Myocyte (in vitro differentiated cells): ENCODE data around the gene MAP2K3. TPM values are rescaled to one million over a fixed set of nuclear protein-coding genes. Genes with fewer than 3 reads are reported as not detected.
A peak's percentile ranks its signal among the peaks of the same experiment; 100 is the strongest.

Experiments
- DNase-seq: peaks from one replicate; pipeline ENCODE4 v3.0.0-alpha.2; 2012; ENCODE audit warnings: low read depth
- total RNA-seq: library from RNA; depleted of rRNA; stranded (reverse); fragments of >200 nt; gene quantifications from 2 replicates; pipeline ENCODE4 v1.2.3, GENCODE V29; 2014

The MAP2K3 gene
- total RNA-seq, 1 donor from 2014 or later: 25.8 TPM

DNA sequence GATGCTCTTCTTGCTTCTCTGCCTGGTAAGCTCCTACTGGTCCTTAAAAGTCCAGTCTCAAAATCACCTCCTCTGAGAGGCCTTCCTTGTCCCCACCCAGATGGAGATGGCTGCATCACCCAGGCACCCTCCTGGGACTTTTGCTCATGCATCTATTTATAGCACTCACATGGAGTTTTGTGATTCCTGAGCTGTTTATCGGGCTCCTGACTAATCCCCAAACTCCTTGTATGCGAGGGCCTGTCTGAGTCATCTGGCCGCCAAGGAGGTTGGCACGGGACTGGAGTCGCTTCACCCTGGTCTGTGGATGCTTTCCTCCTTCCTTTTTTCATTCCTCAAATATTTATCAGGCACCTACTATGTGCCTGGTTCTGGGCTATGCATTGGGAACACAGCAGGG is 2.3 kb upstream of the MAP2K3 start:
- peak; percentile 97 for DNase-seq

DNA sequence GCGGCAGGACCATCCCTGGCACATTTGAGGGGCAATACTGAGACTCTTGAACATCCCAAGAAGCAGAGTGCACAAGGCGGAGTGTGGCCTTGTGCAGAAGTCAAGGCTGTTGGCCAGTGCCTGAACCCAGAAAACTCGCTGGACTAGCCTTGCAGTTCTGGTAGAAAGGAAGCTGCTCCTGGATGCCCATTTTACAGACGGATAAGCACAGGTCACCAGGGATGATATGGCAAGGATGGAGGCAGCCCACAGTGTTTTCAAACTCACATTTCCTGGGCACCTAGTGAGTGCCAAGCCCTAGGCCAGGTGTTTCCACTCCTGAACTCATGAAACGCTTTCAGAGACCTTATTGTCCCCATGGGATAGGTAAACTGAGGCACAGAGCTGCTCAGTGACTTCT is 1.7 kb upstream of the MAP2K3 start:
- no peak for DNase-seq

DNA sequence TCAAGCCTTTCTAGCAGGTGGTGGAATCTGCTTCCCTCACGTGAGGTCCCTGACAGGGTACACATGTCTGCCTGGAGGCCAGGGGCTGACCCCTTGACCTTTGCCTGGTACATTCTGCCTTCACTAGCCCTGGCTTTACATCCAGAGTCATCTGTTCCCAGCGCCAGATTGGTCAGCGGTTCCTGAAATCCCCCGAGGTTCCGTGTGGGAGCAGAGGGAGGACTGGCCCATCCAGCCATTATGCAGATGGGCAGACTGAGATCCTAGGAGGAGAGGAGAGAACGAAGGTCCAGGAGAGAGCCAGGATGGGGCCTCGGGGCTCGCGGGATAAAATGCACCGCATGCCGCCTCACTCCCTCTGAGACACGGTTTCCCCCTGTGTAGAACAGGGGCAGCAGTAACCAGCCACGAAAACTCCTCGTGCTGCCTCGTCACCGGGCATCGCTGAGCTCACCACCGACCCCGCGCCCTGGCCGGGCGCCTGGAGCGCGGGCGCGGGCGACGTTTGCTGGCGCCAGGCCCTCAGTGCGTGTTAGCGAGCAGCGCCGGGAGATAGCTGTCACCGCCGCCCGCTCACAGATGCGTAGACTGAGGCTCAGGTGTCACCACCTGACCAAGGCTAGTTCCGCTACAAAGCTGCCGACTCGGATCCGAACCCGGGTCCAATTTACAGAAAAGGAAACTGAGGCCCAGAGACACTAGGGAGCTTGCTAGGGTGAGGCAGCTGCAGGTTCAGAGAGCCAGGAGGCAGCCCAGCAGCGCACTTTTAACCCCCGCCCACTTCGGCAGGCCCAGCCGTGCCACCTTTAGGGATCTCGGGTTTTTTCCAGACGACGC is 811 bp upstream of the MAP2K3 start:
- DNase-seq: no peak

- DNase-seq: peak; percentile 42
These were observed 904 bp downstream of the MAP2K3 start for GRCh38 chr17:21285164-21286065.

DNA sequence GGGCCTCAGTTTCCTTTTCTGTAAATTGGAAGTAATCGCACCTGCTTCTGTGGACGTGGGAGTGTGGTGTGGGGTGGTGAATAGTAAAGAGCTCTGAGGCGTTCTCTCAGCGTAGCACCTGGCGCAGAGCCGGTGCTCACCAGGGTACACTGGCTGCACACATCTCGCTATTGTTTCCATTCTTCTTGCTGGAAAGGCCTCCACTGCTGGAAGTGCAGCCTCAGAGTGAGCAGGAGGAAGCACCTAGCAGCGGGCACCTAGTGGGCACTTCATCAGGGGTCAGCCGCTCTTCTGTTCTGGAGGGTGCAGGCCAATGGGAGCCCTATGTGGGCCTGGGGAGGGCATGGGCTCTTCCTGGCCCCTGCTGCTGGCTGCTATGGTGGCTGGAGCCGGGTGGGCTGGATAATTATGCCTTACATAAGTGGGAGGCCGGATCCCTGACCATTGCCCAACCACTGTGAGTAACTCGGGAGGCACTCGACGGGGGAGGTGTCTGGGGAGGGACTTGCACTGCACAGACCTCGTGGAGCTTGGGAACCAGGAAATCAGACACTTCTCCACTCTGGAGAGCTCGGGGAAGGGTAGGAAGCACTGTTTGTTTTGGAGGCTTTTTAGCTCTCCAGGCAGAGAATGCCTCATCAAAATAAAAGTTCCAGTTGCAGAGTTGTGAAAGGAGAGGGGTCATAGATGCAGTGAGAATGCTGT is 1.7 kb downstream of the MAP2K3 start:
- DNase-seq: peak; percentile 94

DNA sequence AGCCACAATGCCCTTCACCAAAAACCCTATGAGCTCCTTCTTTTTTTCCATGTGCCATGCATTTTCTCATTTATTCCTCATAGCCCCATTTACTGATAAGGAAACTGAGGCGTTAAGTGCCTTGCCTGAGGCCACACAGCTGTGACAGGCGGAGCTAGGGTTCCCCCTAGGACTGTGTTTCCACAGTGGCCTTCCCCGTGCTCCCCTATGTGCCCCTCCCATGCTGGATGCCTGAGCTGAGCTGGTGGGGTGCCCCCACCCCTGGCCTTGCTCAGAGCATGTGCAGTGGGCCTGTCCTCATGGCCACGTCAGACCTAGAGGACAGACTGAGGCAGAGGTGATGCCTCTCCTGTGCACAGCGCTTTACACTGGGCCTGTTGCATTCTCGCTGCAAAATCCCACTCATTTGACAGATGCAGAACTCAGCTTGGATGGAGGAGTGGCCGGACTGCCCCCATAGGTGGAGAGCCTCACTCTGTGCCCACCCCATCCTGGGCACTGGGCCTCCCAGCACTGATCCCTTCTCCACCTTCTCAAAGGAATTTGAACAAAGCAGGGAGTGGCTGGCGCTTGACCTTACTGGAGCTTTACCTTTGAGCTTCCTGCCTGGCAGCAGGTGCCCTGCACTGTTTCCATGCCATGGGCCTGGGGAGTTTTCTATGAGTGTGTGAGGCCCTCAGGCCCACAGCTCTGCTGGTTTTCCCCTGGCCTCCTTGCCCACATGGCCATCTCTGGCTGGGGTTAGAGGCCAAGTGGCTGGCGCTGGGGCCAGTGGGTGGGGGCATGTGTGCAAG is 2.6 kb downstream of the MAP2K3 start:
- DNase-seq: no peak

GRCh38 chr17:21287703-21288449 is 3.4 kb downstream of the MAP2K3 start:
- peak; percentile 99 for DNase-seq

- DNase-seq: peak; percentile 34
These were observed 4.1 kb downstream of the MAP2K3 start for GRCh38 chr17:21288571-21289017.

GRCh38 chr17:21289175-21289901 is 4.8 kb downstream of the MAP2K3 start:
- DNase-seq: no peak

DNA sequence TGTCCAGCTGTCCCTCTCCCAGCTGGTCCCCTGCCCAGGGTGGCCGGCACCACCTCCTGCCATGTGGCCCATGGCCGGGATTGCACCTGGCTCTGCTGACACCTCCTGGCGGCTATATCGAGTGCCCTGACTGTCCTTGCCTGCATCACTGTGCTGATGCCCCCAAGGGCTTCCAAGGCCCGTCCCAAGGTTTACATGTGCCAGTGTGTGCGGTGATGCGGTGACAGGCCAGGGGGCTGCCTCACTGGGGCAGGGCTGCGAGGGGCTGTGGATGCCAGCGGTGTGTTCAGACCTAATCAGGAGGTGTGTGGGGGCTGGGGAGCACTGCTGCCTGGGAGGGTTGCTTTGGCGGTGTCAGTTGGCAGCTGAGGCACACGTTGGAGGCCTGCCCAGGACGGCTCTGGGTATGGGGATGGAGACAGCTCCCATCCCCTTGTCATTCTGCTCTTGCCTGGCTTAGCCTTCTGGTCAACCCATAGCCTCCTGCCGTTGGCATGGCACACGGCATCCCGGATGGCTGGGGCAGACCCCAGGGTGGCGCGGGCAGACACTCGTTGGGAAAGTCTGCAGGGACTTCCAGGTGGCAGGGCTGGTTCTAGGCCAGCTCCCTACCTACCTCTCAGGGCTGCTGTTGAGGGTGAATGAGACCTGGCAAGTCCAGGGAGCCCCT is 5.5 kb downstream of the MAP2K3 start:
- peak; percentile 73 for DNase-seq

DNA sequence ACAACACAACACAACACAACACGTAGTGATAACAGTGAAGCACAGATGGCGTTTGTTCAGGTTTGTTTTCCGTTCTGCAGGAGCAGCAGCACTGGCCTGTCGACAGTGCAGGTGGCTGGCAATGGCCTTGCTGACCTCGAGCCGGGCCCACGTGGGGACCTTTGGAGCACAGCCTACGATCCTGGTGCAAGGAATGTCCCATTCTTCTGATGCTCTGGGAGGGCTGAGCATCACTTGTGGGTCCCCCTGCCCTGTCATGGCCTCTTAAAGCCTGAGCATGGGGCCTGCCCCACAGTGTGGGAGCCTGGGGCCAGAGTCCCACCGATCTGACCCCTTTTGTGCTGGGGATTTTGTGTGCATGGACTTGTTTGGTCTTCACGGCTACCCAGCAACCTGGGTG is 6.8 kb downstream of the MAP2K3 start:
- DNase-seq: no peak

DNA sequence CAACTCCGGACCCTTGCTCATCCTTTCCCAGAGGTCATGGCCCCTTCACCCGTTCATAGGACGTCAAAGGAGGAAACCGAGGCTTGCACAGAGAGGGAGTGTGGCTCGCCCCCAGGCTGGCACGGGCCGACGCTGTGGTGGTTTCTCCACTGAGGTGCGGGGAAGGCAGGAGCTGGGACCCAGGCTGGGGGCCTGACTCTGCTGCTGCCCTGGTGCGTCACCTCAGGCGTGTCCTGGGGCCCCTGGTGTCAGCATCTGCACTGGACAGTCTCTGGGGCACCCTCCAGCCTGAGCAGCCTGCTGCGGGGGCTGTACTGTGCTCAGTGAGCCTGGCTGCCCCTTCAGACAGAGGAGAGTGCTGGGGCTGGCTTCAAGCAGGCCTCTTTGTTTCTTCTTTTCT is 7.4 kb downstream of the MAP2K3 start:
- no peak for DNase-seq

DNA sequence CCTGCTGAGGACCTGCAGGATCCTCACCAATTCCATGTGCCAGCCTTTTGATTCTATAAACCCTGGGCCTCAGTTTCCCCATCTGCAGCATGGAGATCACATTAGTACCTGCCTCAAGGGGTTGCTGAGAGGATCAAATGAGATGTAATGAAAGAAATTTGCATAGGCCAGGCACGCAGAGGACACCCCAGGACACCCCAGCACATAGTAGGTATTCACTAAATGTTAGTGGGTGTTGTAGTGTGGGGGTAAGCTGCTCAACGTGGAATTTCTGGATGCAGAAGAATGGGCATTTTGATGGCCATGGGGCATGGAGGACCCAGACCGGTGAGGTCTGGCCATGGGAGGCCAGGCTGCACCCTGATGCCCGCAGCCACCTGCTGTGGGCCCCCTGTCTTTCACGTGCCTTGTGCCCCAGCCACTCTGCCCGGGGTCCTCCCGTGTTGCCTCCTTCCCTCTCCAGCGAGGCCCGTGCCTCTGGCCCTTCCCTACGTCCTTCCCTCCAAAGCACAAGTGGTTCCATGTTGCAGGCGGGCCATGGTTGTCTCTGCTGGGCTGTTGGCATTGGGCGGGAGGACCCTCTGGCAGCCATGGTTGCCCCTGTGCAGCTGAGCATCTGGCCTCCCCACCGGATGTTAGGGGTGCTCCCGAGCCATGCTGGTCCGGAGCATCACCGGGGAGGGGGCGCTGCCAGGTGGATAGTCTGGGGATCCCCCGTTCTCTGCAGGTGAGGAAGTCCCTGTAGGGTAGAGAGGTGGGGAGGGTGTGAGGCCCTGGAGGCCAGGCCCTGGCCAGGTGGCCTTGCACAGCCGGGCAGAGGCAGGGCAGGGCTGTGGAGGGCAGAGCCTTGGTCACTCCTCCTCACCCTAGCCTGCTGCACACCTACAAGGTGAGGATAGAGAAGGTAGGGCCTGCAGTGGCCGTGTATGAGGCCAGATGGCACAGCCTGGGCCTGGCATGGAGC is 8.6 kb downstream of the MAP2K3 start:
- DNase-seq: no peak

DNA sequence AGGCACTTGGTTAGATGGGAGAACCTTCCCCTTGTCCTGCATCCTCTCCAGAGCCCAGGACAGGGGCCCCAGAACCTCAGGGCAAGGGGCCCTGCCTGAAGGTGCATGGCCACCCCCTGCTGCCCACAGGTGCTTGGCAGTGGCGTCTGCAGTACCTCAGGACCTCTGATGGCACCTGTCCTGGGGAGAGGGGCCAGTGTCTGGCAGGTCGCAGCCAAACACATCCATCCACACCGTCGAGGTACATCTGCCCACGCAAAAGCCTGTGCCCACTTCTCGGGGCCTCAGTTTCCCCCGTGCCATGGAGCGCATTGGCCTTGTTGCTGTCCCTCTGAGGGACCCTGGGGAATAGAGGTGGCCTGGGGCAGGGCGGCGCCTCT is 9.3 kb downstream of the MAP2K3 start:
- DNase-seq: no peak

DNA sequence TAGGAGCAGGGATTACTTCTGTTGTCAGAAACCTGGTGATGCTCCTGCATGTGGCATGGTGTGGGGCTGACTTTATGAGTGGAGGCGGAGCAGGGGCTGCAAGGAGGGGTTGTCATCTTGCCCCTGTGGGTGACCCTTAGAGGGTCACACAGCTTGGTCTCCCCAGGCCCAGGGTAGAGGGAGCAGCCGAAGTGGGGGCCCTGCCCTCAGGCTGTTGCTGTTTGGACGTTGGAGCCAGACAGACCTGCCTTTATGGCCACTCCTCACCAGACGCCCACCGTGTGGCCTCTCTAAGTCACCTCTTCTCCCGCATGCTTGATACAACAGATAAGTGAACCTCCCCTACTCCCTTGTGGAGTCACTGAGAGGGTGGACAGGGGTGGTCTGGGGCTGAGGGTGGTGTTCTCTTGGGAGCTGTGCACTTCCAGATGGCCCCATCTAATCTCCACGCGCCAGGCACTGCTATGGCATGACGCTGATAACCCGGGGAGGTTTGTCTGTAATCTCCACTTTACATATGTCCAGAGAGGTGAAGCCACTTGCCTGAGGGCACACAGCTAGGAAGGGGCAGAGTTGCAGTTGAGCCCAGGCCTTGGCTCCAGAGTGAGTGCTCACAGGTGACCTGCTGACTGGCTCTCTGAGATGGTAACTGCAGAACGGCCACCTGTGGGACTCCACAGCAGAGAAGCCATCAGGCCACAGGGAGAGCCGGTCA is 10.0 kb downstream of the MAP2K3 start:
- DNase-seq: no peak

DNA sequence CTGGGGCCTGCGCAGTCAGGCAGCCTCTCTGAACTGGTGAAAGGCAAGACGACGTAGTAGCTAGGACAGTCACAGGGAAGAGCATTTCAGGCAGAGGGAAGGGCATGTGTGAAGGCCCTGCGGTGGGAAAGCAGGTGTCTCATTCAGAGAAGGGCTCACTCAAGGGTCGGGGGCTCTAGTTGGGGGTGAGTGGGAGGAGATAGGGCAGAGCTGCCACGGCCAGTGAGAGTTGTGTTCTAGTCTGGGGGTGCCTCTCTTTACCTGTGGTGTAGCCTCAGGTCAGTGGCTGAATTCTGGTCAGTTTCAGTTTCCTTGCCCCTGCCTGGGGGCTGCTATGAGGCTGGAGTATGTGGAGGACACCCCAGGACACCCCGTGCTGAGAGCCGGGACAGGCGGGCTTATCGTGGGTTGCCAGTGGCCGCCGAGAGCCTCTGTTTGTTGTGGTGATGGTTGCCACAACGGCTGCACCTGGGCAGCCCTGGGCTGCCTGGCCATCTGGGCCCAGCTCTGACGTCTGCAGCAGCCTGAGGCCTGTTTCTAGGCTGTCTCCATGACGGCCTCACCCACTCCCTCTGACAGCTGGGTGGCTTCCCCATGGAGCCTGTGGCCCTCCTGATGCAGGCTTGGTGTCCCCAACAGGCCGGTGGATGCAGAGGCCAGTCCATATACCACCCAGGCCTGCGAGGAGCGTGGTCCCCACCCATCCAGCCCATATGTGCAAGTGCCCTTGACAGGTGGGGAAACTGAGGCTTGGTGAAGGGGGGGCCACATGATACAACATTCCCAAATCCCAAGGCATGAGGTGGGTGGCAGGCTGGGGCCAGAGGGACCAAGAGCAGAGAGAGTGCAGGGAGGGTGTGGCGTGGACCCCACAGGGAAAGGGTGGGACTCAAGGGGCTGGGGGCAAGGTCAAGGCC is 10.8 kb downstream of the MAP2K3 start:
- DNase-seq: peak; percentile 83
